Ectodermal cell (in vitro differentiated cells): ENCODE measurements around the gene CHST11.

ENCODE experiments used
- H3K27ac ChIP-seq: 2 replicates; pipeline ENCODE4 v1.7.0; 2013; ENCODE audit warnings: mild to moderate bottlenecking, low read depth, low read length; ENCODE audit not compliant: insufficient read depth, poor library complexity, severe bottlenecking
- H3K27me3 ChIP-seq: 2 replicates; pipeline ENCODE4 v1.7.0; 2013; ENCODE audit warnings: mild to moderate bottlenecking, low read length; ENCODE audit not compliant: insufficient read depth, control insufficient read depth, poor library complexity, severe bottlenecking
- H3K36me3 ChIP-seq: one replicate; pipeline ENCODE4 v1.7.0; 2013; ENCODE audit warnings: low read length; ENCODE audit not compliant: control insufficient read depth, insufficient read depth
- H3K4me1 ChIP-seq: one replicate; pipeline ENCODE4 v1.7.0; 2013; ENCODE audit warnings: low read length; ENCODE audit not compliant: control insufficient read depth, insufficient read depth
- H3K4me3 ChIP-seq: 2 replicates; pipeline ENCODE4 v1.7.0; 2013; ENCODE audit warnings: low read depth, low read length, control low read depth; ENCODE audit not compliant: insufficient read depth
- H3K9me3 ChIP-seq: 2 replicates; pipeline ENCODE4 v1.7.0; 2013; ENCODE audit warnings: mild to moderate bottlenecking, low read length, moderate library complexity; ENCODE audit not compliant: control insufficient read depth
- WGBS, 2 experiments: methylation state at CpG; one replicate each; pipeline ENCODE4 v1.1.7; 2013; ENCODE audit warnings: missing lambda C conversion rate in 2 of 2; 5-methylcytosine and 5-hydroxymethylcytosine counted together

Gene CHST11

GRCh38 chr12:104749545-104749944 is 292.8 kb downstream of the CHST11 start:
- Histone ChIP-seq H3K27ac (no peak overlapping the region), H3K27me3 (no peaks in the 10 kb centered on the region), H3K4me1 (peaks cover 20% of the 10 kb centered on the region), H3K36me3 (no peaks in the 10 kb centered on the region), H3K4me3 (no peak overlapping the region), H3K9me3 (no peaks in the 10 kb centered on the region)
- 90 to 93% methylated on average over 4 of the region's 4 CpGs for WGBS, 2 experiments

GRCh38 chr12:104750061-104750460 is 293.3 kb downstream of the CHST11 start:
- Histone ChIP-seq H3K4me3 (no peak overlapping the region), H3K27ac (no peak overlapping the region), H3K27me3 (no peaks in the 10 kb centered on the region), H3K9me3 (no peaks in the 10 kb centered on the region), H3K4me1 (peaks cover 20% of the 10 kb centered on the region), H3K36me3 (no peaks in the 10 kb centered on the region)
- WGBS, 2 experiments, result 89 to 92% methylated on average over 5 of the region's 5 CpGs

DNA sequence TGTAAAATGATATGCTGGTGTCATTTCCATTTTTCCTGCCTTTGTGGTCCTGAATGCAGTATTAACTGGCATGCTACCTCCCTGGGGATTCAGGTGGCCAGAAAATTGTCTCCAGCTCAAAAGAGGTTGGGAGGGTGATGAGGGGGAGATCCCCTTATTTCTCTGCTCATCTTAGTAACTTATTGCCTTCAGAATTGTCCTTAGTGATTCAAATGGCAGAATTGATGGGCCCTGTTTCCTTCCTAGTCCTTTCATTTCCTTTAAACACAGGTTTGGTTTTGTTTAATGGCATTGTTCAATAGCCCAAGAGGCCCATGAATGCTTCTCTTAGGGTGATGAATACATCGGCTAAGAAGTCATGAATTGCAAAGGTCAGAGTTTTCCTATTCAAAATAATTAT is 294.4 kb downstream of the CHST11 start:
- no peaks in the 10 kb centered on the region for H3K9me3 ChIP-seq
- WGBS, 2 experiments, result 70% methylated on average over 1 of the region's 1 CpG; no CpG with 5 or more reads in 1 of the 2 experiments
- no peak overlapping the region for H3K4me3 ChIP-seq
- H3K36me3 ChIP-seq, result no peaks in the 10 kb centered on the region
- H3K27me3 ChIP-seq, result no peaks in the 10 kb centered on the region
- H3K4me1 ChIP-seq, result peaks cover 20% of the 10 kb centered on the region
- H3K27ac ChIP-seq, result no peak overlapping the region

GRCh38 chr12:104751594-104751993 is 294.8 kb downstream of the CHST11 start:
- H3K27ac ChIP-seq, result no peak overlapping the region
- H3K4me3 ChIP-seq, result no peak overlapping the region
- peaks cover 20% of the 10 kb centered on the region for H3K4me1 ChIP-seq
- WGBS, 2 experiments, result 79 to 83% methylated on average over 3 of the region's 3 CpGs
- no peaks in the 10 kb centered on the region for H3K27me3 ChIP-seq
- H3K9me3 ChIP-seq, result no peaks in the 10 kb centered on the region
- H3K36me3 ChIP-seq, result no peaks in the 10 kb centered on the region

- no peak overlapping the region for H3K27ac ChIP-seq
- peaks cover 18% of the 10 kb centered on the region for H3K4me1 ChIP-seq
- H3K36me3 ChIP-seq, result no peaks in the 10 kb centered on the region
- no peak overlapping the region for H3K4me3 ChIP-seq
- H3K27me3 ChIP-seq, result no peaks in the 10 kb centered on the region
- 92 to 93% methylated on average over 4 of the region's 4 CpGs for WGBS, 2 experiments
- no peaks in the 10 kb centered on the region for H3K9me3 ChIP-seq
Observed at GRCh38 chr12:104752016-104752415, 295.3 kb downstream of the CHST11 start.

DNA sequence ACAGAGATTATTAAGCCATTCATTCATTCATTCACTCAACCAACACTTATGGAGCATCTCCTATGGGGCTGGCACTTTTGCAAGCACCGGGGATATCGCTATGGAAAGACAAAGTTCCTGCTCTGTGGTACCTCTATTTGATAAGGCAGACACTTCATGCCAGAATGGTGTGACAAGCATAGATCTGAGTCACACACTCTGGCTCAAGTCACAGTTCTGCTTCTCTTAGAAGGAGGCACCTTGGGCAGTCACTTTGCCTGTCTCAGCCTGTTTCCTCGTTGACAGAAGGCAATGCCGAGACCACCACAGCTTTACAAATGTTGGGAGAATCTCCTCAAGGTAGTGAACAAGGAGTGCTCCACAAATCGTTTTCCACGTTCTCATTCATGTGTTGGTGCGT is 296.1 kb downstream of the CHST11 start:
- Histone ChIP-seq H3K27ac (no peak overlapping the region), H3K36me3 (no peaks in the 10 kb centered on the region), H3K4me3 (no peak overlapping the region), H3K9me3 (no peaks in the 10 kb centered on the region), H3K27me3 (no peaks in the 10 kb centered on the region), H3K4me1 (peaks cover 18% of the 10 kb centered on the region)
- WGBS, 2 experiments, result 92 to 97% methylated on average over 7 of the region's 7 CpGs

GRCh38 chr12:104756901-104757300 is 300.2 kb downstream of the CHST11 start:
- 96% methylated on average over 20 of the region's 20 CpGs for WGBS, 2 experiments
- Histone ChIP-seq H3K27me3 (no peaks in the 10 kb centered on the region), H3K36me3 (no peaks in the 10 kb centered on the region), H3K9me3 (no peaks in the 10 kb centered on the region), H3K27ac (no peak overlapping the region), H3K4me3 (no peak overlapping the region), H3K4me1 (no peaks in the 10 kb centered on the region)

GRCh38 chr12:104758771-104759170 is 302.0 kb downstream of the CHST11 start:
- Histone ChIP-seq H3K9me3 (no peaks in the 10 kb centered on the region), H3K27me3 (no peaks in the 10 kb centered on the region), H3K36me3 (no peaks in the 10 kb centered on the region), H3K27ac (no peak overlapping the region), H3K4me1 (no peaks in the 10 kb centered on the region), H3K4me3 (no peak overlapping the region)
- 92 to 96% methylated on average over 4 of the region's 4 CpGs for WGBS, 2 experiments

- WGBS, 2 experiments, result 88 to 90% methylated on average over 5 of the region's 5 CpGs
- Histone ChIP-seq H3K36me3 (no peaks in the 10 kb centered on the region), H3K4me3 (no peak overlapping the region), H3K4me1 (no peaks in the 10 kb centered on the region), H3K9me3 (no peaks in the 10 kb centered on the region), H3K27me3 (no peaks in the 10 kb centered on the region), H3K27ac (no peak overlapping the region)
Observed at GRCh38 chr12:104761091-104761490, 304.3 kb downstream of the CHST11 start.

- no peaks in the 10 kb centered on the region for H3K9me3 ChIP-seq
- H3K36me3 ChIP-seq, result no peaks in the 10 kb centered on the region
- H3K4me1 ChIP-seq, result no peaks in the 10 kb centered on the region
- H3K4me3 ChIP-seq, result no peak overlapping the region
- 88 to 97% methylated on average over 3 of the region's 3 CpGs for WGBS, 2 experiments
- no peak overlapping the region for H3K27ac ChIP-seq
- no peaks in the 10 kb centered on the region for H3K27me3 ChIP-seq
Observed at GRCh38 chr12:104761611-104762010, 304.9 kb downstream of the CHST11 start.

DNA sequence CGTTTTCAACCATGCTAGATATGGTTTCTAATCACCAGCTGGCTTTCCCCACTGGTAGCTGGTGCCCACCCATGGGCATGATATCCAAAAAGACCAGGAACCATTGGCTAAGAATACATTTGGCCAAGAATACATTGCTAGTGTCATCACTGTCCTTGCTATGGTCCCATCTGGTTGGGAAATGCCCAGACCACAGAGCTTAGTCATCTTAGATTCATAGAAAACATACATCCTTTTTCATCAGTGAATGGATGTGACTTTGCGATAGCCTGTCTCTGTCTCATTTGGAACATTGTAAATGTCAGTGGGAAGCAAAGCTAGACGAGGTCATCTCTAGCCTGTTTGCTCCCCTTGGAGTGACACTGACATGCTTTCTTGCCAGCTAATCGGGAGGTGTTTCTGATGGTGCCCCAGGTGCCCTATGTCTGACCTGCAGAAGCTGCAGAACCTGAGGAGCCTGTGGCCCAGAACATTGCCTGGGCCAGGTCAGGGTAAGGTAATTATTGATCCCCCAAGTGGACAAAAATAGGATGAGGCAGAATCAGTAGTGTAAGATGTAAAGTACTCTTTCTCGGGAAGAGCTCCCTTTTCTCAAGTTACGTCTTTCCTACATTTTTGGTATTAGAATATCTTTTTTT is 306.5 kb downstream of the CHST11 start:
- H3K4me1 ChIP-seq, result peaks cover 9% of the 10 kb centered on the region

More for the DNA sequence above, 306.5 kb downstream of the CHST11 start:
- 93 to 94% methylated on average over 4 to 6 of the region's 6 CpGs for WGBS, 2 experiments
- Histone ChIP-seq H3K9me3 (no peaks in the 10 kb centered on the region), H3K36me3 (no peaks in the 10 kb centered on the region), H3K27me3 (no peaks in the 10 kb centered on the region), H3K4me3 (no peak overlapping the region), H3K27ac (no peak overlapping the region)
